Measurements from ENCODE around the gene CASP6. TPM values are rescaled to one million over a fixed set of nuclear protein-coding genes. Genes with fewer than 3 reads are reported as not detected.

CASP6 gene
- 9.4 and 12.5 TPM in 2 replicates for total RNA-seq

GRCh38 chr4:109702950-109703663 lies at the start of gene CASP6:
Gene CASP6 (minus strand): TSS chr4:109703445. CDS start chr4:109703395, 50 bp downstream.

GRCh38 chr4:109729718-109730618 lies 26.7 kb upstream of the CASP6 start, which contains the start of gene PLA2G12A:
Gene PLA2G12A (minus strand): TSS chr4:109730070. CDS start chr4:109729809, 261 bp downstream.

Other genes with a start within 250 kb of the CASP6 start
- gene MCUB, start 143.2 kb downstream of the CASP6 start, total RNA-seq, result 17.2 and 19.0 TPM in 2 replicates
- 7.6 and 15.1 TPM in 2 replicates for gene PLA2G12A, start 26.6 kb upstream of the CASP6 start, total RNA-seq
- gene CFI, start 98.6 kb upstream of the CASP6 start, total RNA-seq, result 3.2 and 10.7 TPM in 2 replicates
- 4.9 and 6.7 TPM in 2 replicates for gene GAR1, start 112.3 kb upstream of the CASP6 start, total RNA-seq
- gene RRH, start 124.5 kb upstream of the CASP6 start, total RNA-seq, result not detected in 2 replicates
- gene LRIT3, start 144.7 kb upstream of the CASP6 start, total RNA-seq, result 0.36 TPM in 1 of 2 replicates, not detected in the other
- not detected in 2 replicates for gene EGF, start 209.4 kb upstream of the CASP6 start, total RNA-seq

Data from cardiac atrium fibroblast (primary cell).